ENCODE measurements around the gene CADPS2.

The CADPS2 gene

GRCh38 chr7:122312789-122313188 lies 573.5 kb downstream of the CADPS2 start:
- no peak overlapping the region for H3K27ac ChIP-seq
- TF ChIP-seq CTCF (conservative IDR thresholded peaks at IDR 0.05), result no peak

- TF ChIP-seq CTCF (conservative IDR thresholded peaks at IDR 0.05), result no peak
- H3K27ac ChIP-seq, result no peak overlapping the region
These were observed 574.4 kb downstream of the CADPS2 start for GRCh38 chr7:122311734-122312450.

- no peak for TF ChIP-seq CTCF (conservative IDR thresholded peaks at IDR 0.05)
- no peak overlapping the region for H3K27ac ChIP-seq
These were observed 575.1 kb downstream of the CADPS2 start for GRCh38 chr7:122311050-122311700.

GRCh38 chr7:122310119-122311021 lies 575.9 kb downstream of the CADPS2 start:
- TF ChIP-seq CTCF (conservative IDR thresholded peaks at IDR 0.05), result no peak
- H3K27ac ChIP-seq, result no peak overlapping the region

- no peak overlapping the region for H3K27ac ChIP-seq
- TF ChIP-seq CTCF (conservative IDR thresholded peaks at IDR 0.05), result no peak
These were observed 576.8 kb downstream of the CADPS2 start for GRCh38 chr7:122309421-122309820.

GRCh38 chr7:122307228-122307621 lies 579.0 kb downstream of the CADPS2 start:
- no peak for TF ChIP-seq CTCF (conservative IDR thresholded peaks at IDR 0.05)
- no peak overlapping the region for H3K27ac ChIP-seq
